Lower lobe of right lung (tissue), 2 donors: ENCODE results near the gene THSD8. TPM values are rescaled to one million over a fixed set of nuclear protein-coding genes. Genes with fewer than 3 reads are reported as not detected.
A peak's percentile ranks its signal among the peaks of the same experiment; 100 is the strongest.

Experiments
- ATAC-seq, 2 donors: fragments of 200-7000 bp; cut with Tn5 transposase; one replicate each; pipeline ENCODE4 v1.9.1; 2020 to 2022; ENCODE audit warnings: mild to moderate bottlenecking in 2 of 2, moderate library complexity in 2 of 2
- DNase-seq: peaks from one replicate; pipeline ENCODE4 v3.0.0-alpha.2; 2020
- H3K27ac ChIP-seq: fragments of 200-600 bp; one replicate; pipeline ENCODE4 v1.8.0; 2022
- H3K27me3 ChIP-seq: fragments of 200-600 bp; one replicate; pipeline ENCODE4 v1.8.0; 2022; ENCODE audit warnings: low read depth
- H3K36me3 ChIP-seq: fragments of 200-600 bp; one replicate; pipeline ENCODE4 v1.8.0; 2022; ENCODE audit warnings: mild to moderate bottlenecking
- H3K4me1 ChIP-seq: fragments of 200-600 bp; one replicate; pipeline ENCODE4 v1.8.0; 2022
- H3K4me3 ChIP-seq: fragments of 200-600 bp; one replicate; pipeline ENCODE4 v1.8.0; 2022; ENCODE audit warnings: mild to moderate bottlenecking
- H3K9me3 ChIP-seq: fragments of 200-600 bp; one replicate; pipeline ENCODE4 v1.8.0; 2022
- intact Hi-C: fragments of 100-400 bp; cut with DNase I; formaldehyde crosslinking; loops from one replicate; pipeline ENCODE4 v1.11.0; 2022
- long read RNA-seq: library from polyadenylated mRNA; unstranded; transcript quantifications from one replicate; pipeline ENCODE4 v2.0.0, GENCODE V29; 2021
- total RNA-seq: library from RNA; stranded (reverse); fragmentation: NEBNext Ultra II Directional; extraction: Animal tissue kit (Norgen Biotek cat#: 25700); gene quantifications from one replicate; pipeline ENCODE4 v1.2.1, GENCODE V29; 2021
- TF ChIP-seq, protein P1 (sequence below): fragments of 200-600 bp; IDR thresholded peaks from one replicate; pipeline ENCODE4 v1.8.0; 2022; ENCODE audit warnings: antibody characterized with exemption, mild to moderate bottlenecking
- donor health status: DM: no; HTN: yes; CAD: no; lungs with severe emphysema.

Gene THSD8
- 1.5 TPM for total RNA-seq
- long read RNA-seq = 0 reads

DNA sequence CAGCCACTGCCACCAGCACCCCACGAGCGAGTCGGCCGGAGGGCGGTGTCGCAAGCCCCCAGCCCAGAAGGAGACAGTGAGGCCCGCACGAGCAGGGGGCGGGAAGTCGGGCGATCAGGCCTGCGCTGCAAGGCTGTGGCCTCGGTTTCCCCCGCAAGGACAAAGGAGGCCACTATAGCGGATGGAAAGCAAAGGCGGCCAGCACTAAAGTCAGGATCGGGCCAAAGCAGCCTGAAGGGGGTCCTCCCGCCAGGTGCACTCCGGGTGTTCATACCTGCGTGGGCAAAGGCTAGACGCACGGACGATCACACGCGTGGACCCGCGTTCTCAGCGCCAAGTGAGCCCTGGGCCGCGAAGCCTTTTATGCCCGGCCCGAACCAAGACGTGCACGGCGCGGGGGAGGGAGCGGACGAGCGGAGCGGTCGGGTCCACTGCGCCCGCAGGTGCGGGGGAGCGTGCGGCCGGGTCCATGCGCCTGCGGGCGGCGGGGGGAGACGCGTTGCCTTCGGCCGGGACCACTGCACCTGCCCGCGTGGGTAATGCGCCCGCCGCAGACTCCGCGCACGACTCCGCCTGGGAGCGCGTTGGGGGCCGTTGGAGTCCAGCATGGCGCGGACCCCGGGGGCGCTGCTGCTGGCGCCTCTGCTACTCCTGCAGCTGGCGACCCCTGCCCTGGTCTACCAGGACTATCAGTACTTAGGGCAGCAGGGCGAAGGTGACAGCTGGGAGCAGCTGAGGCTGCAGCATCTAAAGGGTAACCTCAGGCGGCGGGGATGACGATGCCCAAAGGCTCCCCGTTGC, at the start of gene THSD8, which contains the start of gene PRDX2:
Gene THSD8 (plus strand): TSS at position 604 of the 801 bp plus-strand sequence. CDS start 3 bp downstream, at position 607.
Gene PRDX2 (minus strand): TSS at position 335 of the 801 bp plus-strand sequence. CDS start 539 bp downstream, outside the sequence.
- Histone ChIP-seq H3K27ac (peak within 1 kb of the TSS; percentile 77), H3K36me3 (peaks cover 23% of the 10 kb centered on the region), H3K4me1 (peaks cover 26% of the 10 kb centered on the region), H3K9me3 (no peaks in the 10 kb centered on the region), H3K4me3 (peak within 1 kb of the TSS; percentile 96), H3K27me3 (no peaks in the 10 kb centered on the region)
- intact Hi-C loops = no loop called here
- TF ChIP-seq, protein P1, sequence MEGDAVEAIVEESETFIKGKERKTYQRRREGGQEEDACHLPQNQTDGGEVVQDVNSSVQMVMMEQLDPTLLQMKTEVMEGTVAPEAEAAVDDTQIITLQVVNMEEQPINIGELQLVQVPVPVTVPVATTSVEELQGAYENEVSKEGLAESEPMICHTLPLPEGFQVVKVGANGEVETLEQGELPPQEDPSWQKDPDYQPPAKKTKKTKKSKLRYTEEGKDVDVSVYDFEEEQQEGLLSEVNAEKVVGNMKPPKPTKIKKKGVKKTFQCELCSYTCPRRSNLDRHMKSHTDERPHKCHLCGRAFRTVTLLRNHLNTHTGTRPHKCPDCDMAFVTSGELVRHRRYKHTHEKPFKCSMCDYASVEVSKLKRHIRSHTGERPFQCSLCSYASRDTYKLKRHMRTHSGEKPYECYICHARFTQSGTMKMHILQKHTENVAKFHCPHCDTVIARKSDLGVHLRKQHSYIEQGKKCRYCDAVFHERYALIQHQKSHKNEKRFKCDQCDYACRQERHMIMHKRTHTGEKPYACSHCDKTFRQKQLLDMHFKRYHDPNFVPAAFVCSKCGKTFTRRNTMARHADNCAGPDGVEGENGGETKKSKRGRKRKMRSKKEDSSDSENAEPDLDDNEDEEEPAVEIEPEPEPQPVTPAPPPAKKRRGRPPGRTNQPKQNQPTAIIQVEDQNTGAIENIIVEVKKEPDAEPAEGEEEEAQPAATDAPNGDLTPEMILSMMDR = no peak
- DNase-seq = peak; percentile 87
- peak; percentile 91 for ATAC-seq

DNA sequence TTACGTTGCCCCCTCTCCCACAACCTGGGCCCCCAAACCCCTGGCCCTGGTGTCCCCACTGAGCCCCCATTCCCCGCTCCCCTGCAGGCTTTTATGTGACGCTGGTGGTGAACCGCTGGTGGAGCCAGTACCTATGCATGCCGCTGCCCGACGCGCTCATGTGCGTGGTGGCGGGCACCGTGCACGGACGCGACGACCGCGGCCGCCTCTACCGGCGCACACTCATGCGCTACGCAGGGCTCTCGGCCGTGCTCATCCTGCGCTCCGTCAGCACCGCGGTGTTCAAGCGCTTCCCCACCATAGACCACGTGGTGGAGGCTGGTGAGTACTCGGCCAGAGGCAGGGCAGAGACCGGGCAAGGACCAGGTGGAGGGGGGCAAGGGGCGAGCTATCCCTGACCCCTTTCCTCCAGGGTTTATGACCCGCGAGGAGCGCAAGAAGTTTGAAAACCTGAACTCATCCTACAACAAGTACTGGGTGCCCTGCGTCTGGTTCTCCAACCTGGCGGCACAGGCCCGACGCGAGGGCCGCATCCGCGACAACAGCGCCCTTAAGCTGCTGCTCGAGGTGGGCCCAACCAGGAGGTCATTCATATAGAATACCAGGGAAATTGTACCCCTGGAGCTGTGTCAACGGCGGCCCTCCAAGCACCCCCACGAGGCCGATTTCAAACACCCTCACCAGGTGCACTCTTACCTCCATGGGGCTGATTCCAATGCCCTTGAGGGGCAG, 47.2 kb upstream of the THSD8 start:
- no peak overlapping the region for H3K27ac ChIP-seq
- no peak overlapping the region for H3K4me3 ChIP-seq
- no peaks in the 10 kb centered on the region for H3K9me3 ChIP-seq
- H3K36me3 ChIP-seq = no peaks in the 10 kb centered on the region
- TF ChIP-seq, protein P1 = no peak
- ATAC-seq = no peak
- DNase-seq = no peak
- intact Hi-C loops = no loop called here
- peaks cover 16% of the 10 kb centered on the region for H3K4me1 ChIP-seq
- H3K27me3 ChIP-seq = peaks cover 15% of the 10 kb centered on the region

DNA sequence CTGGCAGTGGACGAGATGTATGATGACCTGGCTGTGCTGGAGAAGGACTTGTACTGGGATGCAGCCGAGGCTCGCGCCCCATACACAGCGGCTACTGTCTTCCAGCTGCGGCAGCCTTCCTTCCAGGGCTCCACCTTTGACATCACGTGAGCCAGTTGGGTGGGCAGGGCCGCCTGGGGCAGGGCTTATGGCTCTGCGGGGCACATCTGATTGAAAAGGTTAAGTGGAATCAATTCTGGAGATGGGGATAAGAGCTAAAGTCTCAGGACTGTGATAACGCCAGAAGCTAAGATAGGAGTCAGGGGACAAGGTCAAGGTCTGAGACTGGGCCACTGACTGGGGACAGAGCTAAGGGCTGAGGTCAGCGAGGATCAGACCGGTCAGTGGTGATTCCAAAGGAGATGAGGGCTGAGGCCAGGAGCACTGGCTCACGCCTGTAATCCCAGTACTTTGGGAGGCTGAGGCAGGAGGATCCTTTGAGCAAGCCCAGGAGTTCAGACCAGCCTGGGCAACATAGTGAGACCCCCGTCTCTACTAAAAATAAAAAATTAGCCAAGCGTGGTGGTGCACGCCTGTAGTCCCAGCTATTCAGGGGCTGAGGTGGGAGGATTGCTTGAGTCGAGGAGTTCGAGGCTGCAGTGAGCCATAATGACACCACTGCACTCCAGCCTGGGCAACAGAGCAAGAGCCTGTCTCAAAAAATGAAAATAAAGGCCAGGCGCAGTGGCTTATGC, 45.6 kb upstream of the THSD8 start:
- DNase-seq = no peak
- no peak for ATAC-seq
- no peaks in the 10 kb centered on the region for H3K9me3 ChIP-seq
- H3K27me3 ChIP-seq = peaks cover 2% of the 10 kb centered on the region
- no peak overlapping the region for H3K4me3 ChIP-seq
- H3K36me3 ChIP-seq = no peaks in the 10 kb centered on the region
- no peak overlapping the region for H3K27ac ChIP-seq
- intact Hi-C loops = no loop called here
- H3K4me1 ChIP-seq = peaks cover 11% of the 10 kb centered on the region
- TF ChIP-seq, protein P1 = no peak

DNA sequence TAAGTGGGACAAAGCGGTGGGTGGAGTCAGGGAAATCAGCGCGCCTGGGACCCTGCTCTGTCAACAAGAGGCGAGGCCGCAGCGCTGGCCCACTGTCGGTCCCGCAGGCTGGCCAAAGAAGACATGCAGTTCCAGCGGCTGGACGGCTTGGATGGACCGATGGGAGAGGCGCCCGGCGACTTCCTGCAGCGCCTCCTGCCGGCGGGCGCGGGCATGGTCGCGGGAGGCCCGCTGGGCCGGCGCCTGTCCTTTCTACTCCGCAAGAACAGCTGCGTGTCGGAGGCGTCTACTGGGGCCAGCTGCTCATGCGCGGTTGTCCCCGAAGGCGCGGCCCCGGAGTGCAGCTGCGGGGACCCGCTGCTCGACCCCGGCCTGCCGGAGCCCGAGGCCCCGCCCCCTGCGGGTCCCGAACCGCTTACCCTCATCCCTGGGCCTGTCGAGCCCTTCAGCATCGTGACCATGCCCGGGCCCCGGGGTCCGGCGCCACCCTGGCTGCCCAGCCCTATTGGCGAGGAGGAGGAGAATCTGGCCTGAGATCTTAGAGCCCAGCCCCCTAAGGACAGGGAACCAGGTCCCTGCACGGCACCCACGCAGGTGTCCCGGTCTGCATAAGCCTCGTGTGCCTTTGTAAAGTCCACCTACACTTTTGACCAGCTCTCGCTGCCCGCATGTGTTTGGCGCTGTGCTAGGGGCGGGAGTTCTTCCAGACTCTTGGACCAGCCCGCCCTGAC, 44.2 kb upstream of the THSD8 start:
- no peaks in the 10 kb centered on the region for H3K27me3 ChIP-seq
- peak; percentile 81 for DNase-seq
- H3K36me3 ChIP-seq = peaks cover 5% of the 10 kb centered on the region
- H3K4me3 ChIP-seq = peak overlapping the region; percentile 44
- H3K4me1 ChIP-seq = peaks cover 11% of the 10 kb centered on the region
- no peaks in the 10 kb centered on the region for H3K9me3 ChIP-seq
- intact Hi-C loops = no loop called here
- TF ChIP-seq, protein P1 = peak; percentile 97
- peak overlapping the region; percentile 19 for H3K27ac ChIP-seq
- peak; percentile 87 to 89 for ATAC-seq
